HG03066 (cell line): ENCODE measurements around the gene RNF222.
"Not testable (repeated sequence)": the region's sequence is repeated elsewhere in the genome, so short reads cannot be mapped to it uniquely, and the experiment has no call there.

ENCODE experiments used
- ATAC-seq: cut with Tn5 transposase; IDR thresholded peaks from one replicate; pipeline ENCODE4 v1.9.1; 2021; ENCODE audit warnings: low read depth; ENCODE audit not compliant: unreplicated experiment

The RNF222 gene

GRCh38 chr17:8382880-8383142 lies 14.8 kb downstream of the RNF222 start:
- ATAC-seq, result no peak

DNA sequence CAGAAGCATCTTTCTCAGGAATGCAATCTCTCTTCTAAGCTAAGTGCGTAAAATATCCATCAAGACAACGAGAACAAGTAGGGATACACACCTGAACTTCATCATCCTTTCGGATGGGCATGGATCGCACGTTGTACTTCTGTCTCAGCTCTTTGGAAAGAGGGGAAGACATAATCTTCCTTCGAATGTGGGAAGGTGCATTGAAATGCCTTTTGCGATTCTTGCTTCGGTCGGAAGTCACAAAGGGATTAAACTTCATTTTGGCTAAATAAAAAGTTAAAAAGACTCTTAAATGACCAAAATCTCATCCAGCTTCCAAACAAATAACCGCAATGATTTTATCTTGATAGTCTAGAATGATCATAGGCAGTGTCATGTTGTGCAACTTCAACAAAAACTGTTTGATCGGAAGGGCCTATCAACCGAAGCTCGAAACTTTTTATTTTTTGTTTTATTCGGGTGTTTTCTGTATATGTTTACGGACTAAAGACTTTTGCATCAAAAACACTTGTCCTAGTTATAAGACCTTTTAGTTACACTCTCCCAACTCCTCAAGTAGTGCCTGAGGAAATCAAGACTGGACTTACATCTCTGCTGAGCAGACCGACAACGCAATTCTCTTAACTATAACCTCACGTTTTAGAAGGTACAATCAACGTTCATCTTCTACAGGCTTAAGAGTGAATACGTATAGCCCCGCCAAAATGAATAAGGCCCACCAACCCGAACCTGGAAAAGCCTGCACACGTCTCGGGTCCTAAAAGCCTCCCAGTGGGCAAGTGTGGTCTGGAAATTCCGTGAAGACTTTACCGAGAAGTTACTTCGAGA lies 15.4 kb downstream of the RNF222 start:
- ATAC-seq, result no peak

DNA sequence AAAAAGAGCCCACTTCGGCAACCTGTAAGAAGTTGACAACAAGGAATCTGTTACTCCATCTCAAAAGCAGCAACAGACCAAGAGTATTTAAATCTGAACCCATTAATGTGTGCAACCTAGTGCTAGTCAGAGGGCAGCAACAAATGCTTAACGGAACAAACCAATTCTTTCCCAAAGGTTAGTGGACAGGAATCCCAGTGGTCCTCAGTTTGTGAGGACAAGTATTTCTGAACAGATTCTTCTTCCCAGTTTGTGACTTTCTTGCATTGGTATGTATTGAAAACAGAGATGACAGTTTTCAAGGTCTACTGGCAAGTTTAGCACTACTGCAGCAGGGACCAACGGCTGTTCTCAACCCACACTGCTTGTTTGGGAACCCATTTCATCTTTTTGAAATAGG lies 17.6 kb downstream of the RNF222 start:
- ATAC-seq, result no peak

GRCh38 chr17:8378117-8378516 lies 19.5 kb downstream of the RNF222 start:
- ATAC-seq, result not testable (repeated sequence)

DNA sequence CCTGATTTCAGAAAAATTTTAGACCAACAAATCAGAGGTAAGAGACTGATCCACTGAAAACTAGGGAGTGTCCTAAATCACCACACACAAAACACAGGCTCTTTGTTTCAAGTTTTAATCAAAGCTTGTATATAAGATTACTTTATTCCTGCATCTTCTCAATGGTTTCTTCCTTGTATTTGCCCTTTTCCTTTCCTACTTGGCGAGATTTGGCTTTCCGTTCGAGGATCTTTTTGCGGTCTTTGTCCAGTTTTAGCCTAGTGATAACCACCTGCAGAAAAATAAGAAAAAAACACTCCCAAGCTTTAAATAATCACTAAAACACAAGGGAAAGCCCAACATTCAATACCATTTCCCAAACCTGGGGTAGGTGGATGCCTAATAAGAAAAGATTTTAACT lies 20.2 kb downstream of the RNF222 start:
- no peak for ATAC-seq

- ATAC-seq, result no peak
These were observed 21.2 kb downstream of the RNF222 start, which contains the start of gene KRABD2 for GRCh38 chr17:8376271-8377067. Gene KRABD2 (minus strand): TSS chr17:8376704.

- ATAC-seq, result no peak
These were observed 21.8 kb downstream of the RNF222 start for GRCh38 chr17:8375738-8376259.

GRCh38 chr17:8373856-8374255 lies 23.8 kb downstream of the RNF222 start:
- ATAC-seq, result not testable (repeated sequence)

DNA sequence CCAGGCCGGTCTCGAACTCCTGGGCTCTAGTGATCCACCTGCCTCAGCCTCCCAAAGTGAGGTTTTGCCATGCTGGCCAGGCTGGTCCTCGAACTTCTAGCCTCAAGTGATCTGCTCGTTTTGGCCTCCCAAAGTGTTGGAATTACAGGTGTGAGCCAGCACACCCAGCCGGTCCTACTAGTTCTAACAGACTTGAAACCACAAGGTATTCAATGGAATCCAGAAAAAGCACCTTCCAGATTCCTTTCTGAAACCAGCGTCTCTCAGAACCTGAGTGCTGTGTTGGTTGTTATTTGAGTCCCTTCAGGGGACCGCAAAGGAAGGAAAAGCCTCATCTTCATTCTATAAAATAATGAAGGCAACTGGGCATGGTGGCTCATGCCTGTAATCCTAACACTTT lies 25.2 kb downstream of the RNF222 start:
- no peak for ATAC-seq

- no peak for ATAC-seq
These were observed 25.8 kb downstream of the RNF222 start for GRCh38 chr17:8371786-8372185.

DNA sequence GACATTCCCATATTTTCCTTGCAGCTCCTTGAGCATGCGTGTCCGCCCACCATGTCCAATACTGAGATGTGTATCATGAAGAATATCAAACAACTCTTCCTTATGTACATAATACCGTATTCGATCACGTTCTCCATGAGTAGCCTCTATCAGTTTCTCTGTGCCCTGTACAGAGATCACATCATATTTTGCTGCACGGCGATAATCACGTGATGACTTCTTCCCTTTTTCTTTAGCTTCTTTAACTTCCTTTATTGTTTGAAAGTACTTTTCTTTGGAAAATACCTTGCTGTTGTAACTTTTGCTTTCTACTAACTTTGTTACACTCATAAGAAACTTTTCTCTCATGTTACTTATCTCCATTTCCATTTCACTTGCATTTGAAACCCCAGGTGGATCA lies 27.7 kb downstream of the RNF222 start:
- ATAC-seq, result no peak

DNA sequence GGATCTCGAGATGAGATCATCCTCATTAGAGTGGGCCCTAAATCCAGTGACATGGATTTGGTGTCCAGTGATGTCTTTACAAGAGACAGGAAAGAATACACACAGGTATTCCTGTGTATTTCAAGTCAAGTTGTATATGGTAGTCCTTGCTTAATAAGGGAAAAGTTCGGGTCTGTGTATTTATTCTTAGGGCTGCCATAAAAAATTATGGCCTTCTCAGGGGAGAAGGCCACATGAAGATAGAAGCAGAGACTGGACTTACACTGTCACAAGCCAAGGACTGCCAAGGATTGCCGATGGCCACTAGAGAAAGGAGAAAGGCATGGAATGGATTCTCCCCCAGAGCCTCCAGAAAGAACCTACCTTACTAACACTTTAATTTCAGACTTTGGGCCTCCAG lies 29.4 kb downstream of the RNF222 start:
- no peak for ATAC-seq

GRCh38 chr17:8366231-8366630 lies 31.4 kb downstream of the RNF222 start:
- no peak for ATAC-seq

DNA sequence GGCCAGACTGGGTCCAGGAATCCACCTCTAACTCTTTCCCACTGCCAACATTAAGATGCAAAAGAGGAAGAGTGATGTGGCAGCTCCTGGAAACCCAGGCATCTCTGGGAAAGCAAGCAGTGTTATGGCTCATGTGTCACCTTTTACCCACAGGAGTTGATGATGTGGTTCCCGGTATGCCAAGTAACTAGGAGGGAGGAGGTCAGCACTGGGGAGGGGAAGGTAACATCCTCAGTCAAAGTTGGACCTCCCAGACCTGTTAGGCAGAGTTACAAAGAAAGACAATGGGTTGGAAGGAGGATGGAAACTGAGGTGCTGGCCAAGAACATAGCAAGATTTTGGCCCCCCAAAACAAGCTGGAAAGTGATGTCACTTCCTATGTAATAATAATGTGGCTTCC lies 32.5 kb downstream of the RNF222 start:
- no peak for ATAC-seq

GRCh38 chr17:8362651-8363332 lies 34.8 kb downstream of the RNF222 start:
- ATAC-seq, result no peak

DNA sequence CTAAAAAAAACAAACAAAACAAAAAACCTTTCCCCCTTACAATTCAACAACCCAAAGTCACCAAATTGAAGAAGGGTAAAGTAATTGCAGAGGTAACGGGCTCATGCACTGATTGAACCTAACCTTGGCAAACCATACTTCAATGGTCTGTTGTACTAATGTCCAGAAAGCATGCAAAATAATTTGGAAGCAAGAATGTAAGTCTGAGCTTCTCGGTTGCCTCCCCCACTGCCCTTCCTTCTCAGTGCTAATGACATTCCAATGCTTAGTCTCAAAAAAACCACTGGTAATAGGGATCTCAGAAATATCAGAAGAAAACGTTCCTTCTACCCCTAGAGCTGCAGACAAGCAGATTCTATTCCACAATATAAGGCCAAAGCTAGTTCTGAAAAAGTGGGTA lies 36.9 kb downstream of the RNF222 start:
- no peak for ATAC-seq

- no peak for ATAC-seq
These were observed 37.4 kb downstream of the RNF222 start for GRCh38 chr17:8360260-8360659.

GRCh38 chr17:8359769-8360168 lies 37.9 kb downstream of the RNF222 start:
- ATAC-seq, result no peak

DNA sequence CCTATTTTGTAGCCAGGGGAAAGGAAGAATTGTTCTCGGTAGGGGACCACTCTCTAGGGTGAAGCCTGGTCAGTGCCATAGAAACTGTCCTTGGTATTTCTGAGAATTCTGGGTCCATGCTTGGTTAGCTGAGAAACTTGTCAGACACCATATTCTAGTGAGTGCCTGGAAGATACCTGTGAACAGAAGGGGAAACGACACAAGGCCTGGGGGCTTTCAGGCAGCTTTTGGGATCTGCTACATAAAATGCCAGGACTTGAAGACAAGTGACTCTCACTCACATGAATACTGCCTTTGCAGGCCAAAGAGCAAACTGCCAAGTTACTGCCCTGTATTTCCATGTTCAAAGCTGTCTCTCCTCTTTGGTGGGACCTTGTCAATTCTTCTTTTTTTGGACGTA lies 39.7 kb downstream of the RNF222 start:
- no peak for ATAC-seq

DNA sequence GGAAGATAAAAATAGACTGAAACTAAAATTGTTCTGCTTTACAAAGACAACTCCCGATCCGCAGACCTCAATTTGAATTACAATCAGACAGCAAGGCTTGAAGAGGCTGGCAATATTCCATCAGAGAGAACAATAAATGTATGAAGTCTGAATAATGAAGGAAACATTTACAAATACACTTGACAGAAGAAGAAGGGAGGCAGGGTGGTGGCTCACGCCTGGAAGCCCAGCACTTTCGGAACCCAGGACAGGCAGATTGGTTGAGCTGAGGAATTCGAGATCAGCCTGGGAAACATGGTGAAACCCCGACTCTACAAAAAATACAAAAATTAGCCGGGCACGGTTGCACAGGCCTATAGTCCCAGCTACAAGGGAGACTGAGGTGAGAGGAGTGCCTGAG lies 43.4 kb downstream of the RNF222 start:
- ATAC-seq, result no peak

- ATAC-seq, result no peak
These were observed 43.9 kb downstream of the RNF222 start for GRCh38 chr17:8353736-8354135.
